Panc1 (cell line): Measurements from ENCODE around the gene KCNK15. TPM values are rescaled to one million over a fixed set of nuclear protein-coding genes. Genes with fewer than 3 reads are reported as not detected.

Experiments used
- ATAC-seq: fragments of 200-7000 bp; cut with Tn5 transposase; 2 replicates; pipeline ENCODE4 v1.9.1; 2020; ENCODE audit warnings: mild to moderate bottlenecking, moderate library complexity
- BruUV-seq: library from RNA; stranded (reverse); fragments of 400-500 nt; replicated peaks from 2 replicates; lab custom pipeline; 2021; lab: Mats Ljungman, UMichigan
- CTCF ChIA-PET: fragments of 300-600 bp; sonication (Branson Sonifier 250); formaldehyde crosslinking; loops from one replicate; lab custom pipeline; 2022; ENCODE audit warnings: antibody characterized with exemption; lab: Charles Lee
- POLR2A ChIA-PET: fragments of 300-600 bp; sonication (Branson Sonifier 250); formaldehyde crosslinking; loops from one replicate; lab custom pipeline; 2022; ENCODE audit warnings: antibody characterized with exemption; lab: Charles Lee
- DNase-seq: peaks from one replicate; pipeline ENCODE4 v3.0.0-alpha.2; 2010; ENCODE audit warnings: low read depth, low spot score
- H3K27ac ChIP-seq: 2 replicates; pipeline ENCODE4 v1.5.1; 2011; ENCODE audit warnings: mild to moderate bottlenecking, low read length, inconsistent platforms
- H3K27me3 ChIP-seq: fragments of 200-500 bp; sonication (Bioruptor generic); 2 replicates; pipeline ENCODE4 v1.6.0; 2014; ENCODE audit warnings: low read length, inconsistent platforms; ENCODE audit not compliant: control insufficient read depth, insufficient read depth
- H3K36me3 ChIP-seq: fragments of 200-500 bp; sonication (Bioruptor generic); 2 replicates; pipeline ENCODE4 v1.5.1; 2014; ENCODE audit warnings: inconsistent platforms, mild to moderate bottlenecking, low read length, moderate library complexity; ENCODE audit not compliant: control insufficient read depth, insufficient read depth
- H3K4me1 ChIP-seq: 2 replicates; pipeline ENCODE4 v1.5.1; 2011; ENCODE audit warnings: inconsistent platforms, mild to moderate bottlenecking, low read length, moderate library complexity; ENCODE audit not compliant: control insufficient read depth, insufficient read depth
- H3K4me3 ChIP-seq, 2 experiments: 2 replicates each; pipeline ENCODE4 v1.5.1; 2011 to 2012; ENCODE audit warnings: low read depth in 2 of 2, low read length in 2 of 2, mild to moderate bottlenecking in 2 of 2, inconsistent platforms in 1 of 2, moderate library complexity in 1 of 2
- H3K9me3 ChIP-seq: fragments of 200-500 bp; sonication (Bioruptor generic); 2 replicates; pipeline ENCODE4 v1.5.1; 2014; ENCODE audit warnings: low read depth, mild to moderate bottlenecking, inconsistent platforms, low read length, moderate library complexity; ENCODE audit not compliant: control insufficient read depth, insufficient read depth
- CTCF ChIP-seq: fragments of 450-650 bp; IDR thresholded peaks from 2 replicates; pipeline ENCODE4 v1.5.1; 2017; ENCODE audit warnings: mild to moderate bottlenecking
- POLR2AphosphoS5 ChIP-seq: IDR thresholded peaks from 2 replicates; pipeline ENCODE4 v1.6.1; 2012; ENCODE audit warnings: mild to moderate bottlenecking, low read depth, low read length, moderate library complexity
- REST ChIP-seq, 2 experiments: IDR thresholded peaks; 2 replicates each; pipeline ENCODE4 v1.6.1; 2011 to 2012; ENCODE audit warnings: low read depth in 2 of 2, control low read depth in 1 of 2, low read length in 1 of 2, mild to moderate bottlenecking in 1 of 2, moderate library complexity in 1 of 2; ENCODE audit not compliant: insufficient read depth in 1 of 2
- SIN3A ChIP-seq: IDR thresholded peaks from 2 replicates; pipeline ENCODE4 v1.6.1; 2012; ENCODE audit warnings: low read depth, mild to moderate bottlenecking, low read length, moderate library complexity, borderline replicate concordance; ENCODE audit not compliant: insufficient read depth
- TCF7L2 ChIP-seq: IDR thresholded peaks from 2 replicates; pipeline ENCODE4 v1.6.1; 2011; ENCODE audit warnings: mild to moderate bottlenecking, low read depth, low read length, inconsistent platforms
- in situ Hi-C: cut with HindIII; loops from 2 replicates; pipeline ENCODE4 v1.10.0; 2016; ENCODE audit warnings: low sequenced_read_pairs, low pct_unique_long_range_greater_than_20kb
- intact Hi-C: fragments of 100-400 bp; cut with micrococcal nuclease; formaldehyde crosslinking; loops from one replicate; pipeline ENCODE4 v1.10.0; 2022; ENCODE audit not compliant: unreplicated experiment
- total RNA-seq: library from RNA; stranded (reverse); gene quantifications from one replicate; pipeline ENCODE4 v1.2.1, GENCODE V29; 2021; ENCODE audit not compliant: unreplicated experiment

KCNK15 gene
- total RNA-seq, 1 experiment from 2014 or later: 7.4 TPM

GRCh38 chr20:44765701-44766347 lies 20.2 kb downstream of the KCNK15 start:
- H3K4me1 ChIP-seq: no peaks in the 10 kb centered on the region
- intact Hi-C loops: no loop called here
- no peaks in the 10 kb centered on the region for H3K27me3 ChIP-seq
- no peaks in the 10 kb centered on the region for H3K9me3 ChIP-seq
- no peak overlapping the region for H3K4me3 ChIP-seq
- no peak for DNase-seq
- in situ Hi-C loops: no loop called here
- ChIA-PET CTCF (no interaction called here), POLR2A (no interaction called here)
- BruUV-seq: no TSS peak
- H3K27ac ChIP-seq: no peak overlapping the region
- 0 out of 2 replicates have a peak, but pooled peaks have one; percentile 28 for ATAC-seq
- TF ChIP-seq CTCF: no peak
- TF ChIP-seq REST (IDR thresholded peaks at IDR 0.05; ENCODE audit: insufficient read depth in 1 of 2, low read depth in 2 of 2, low read length in 1 of 2): no peak
- TF ChIP-seq SIN3A: no peak
- no peak for TF ChIP-seq POLR2AphosphoS5
- TF ChIP-seq TCF7L2: no peak
- H3K36me3 ChIP-seq: no peaks in the 10 kb centered on the region

- no peak overlapping the region for H3K27ac ChIP-seq
- BruUV-seq: no TSS peak
- in situ Hi-C loops: no loop called here
- no peaks in the 10 kb centered on the region for H3K27me3 ChIP-seq
- POLR2A ChIA-PET: no interaction called here
- TF ChIP-seq CTCF: no peak
- TF ChIP-seq TCF7L2: no peak
- TF ChIP-seq REST (IDR thresholded peaks at IDR 0.05; ENCODE audit: insufficient read depth in 1 of 2, low read depth in 2 of 2, low read length in 1 of 2): no peak
- TF ChIP-seq SIN3A: no peak
- no peak for TF ChIP-seq POLR2AphosphoS5
- intact Hi-C loops: no loop called here
- H3K36me3 ChIP-seq: no peaks in the 10 kb centered on the region
- CTCF ChIA-PET: no interaction called here
- ATAC-seq (no peak), DNase-seq (no peak)
- no peak overlapping the region for H3K4me3 ChIP-seq
- no peaks in the 10 kb centered on the region for H3K4me1 ChIP-seq
- no peaks in the 10 kb centered on the region for H3K9me3 ChIP-seq
Observed at GRCh38 chr20:44768256-44768655, 22.6 kb downstream of the KCNK15 start.
